ENCODE data around the gene FAM3A. TPM values are rescaled to one million over a fixed set of nuclear protein-coding genes. Genes with fewer than 3 reads are reported as not detected.

FAM3A gene
- total and polyA plus RNA-seq, 10 of the 15 experiments (the other 5 are each of a cell fraction or from before 2014, with no cell fraction given) = 0.29 to 21.1 (median 11.4) TPM

GRCh38 chrX:154472685-154473632, 43.1 kb downstream of the FAM3A start:
- no peaks in the 10 kb centered on the region; the same call in 2 of the 3 replicates for H3K9me3 ChIP-seq (replicated peaks; ENCODE audit: control insufficient read depth, insufficient read depth, low read length)
- TF ChIP-seq EZH2 (IDR thresholded peaks at IDR 0.05; ENCODE audit: borderline replicate concordance, control insufficient read depth, low read depth, low read length) (no peak), TCF3 (IDR thresholded peaks at IDR 0.05; ENCODE audit: borderline replicate concordance, insufficient read depth, low read depth, low read length) (no peak), NFYB (IDR thresholded peaks at IDR 0.05; ENCODE audit: insufficient read depth, low read depth, low read length) (no peak), IRF4 (IDR thresholded peaks at IDR 0.05; ENCODE audit: low read depth, low read length) (no peak), PRDM15 (CRISPR knock-in tag; IDR thresholded peaks at IDR 0.05) (no peak), KDM1A (IDR thresholded peaks at IDR 0.05; ENCODE audit: borderline replicate concordance) (no peak), STAT3 (IDR thresholded peaks at IDR 0.05; ENCODE audit: low read depth, low read length) (no peak)
- TF ChIP-seq, protein P1, sequence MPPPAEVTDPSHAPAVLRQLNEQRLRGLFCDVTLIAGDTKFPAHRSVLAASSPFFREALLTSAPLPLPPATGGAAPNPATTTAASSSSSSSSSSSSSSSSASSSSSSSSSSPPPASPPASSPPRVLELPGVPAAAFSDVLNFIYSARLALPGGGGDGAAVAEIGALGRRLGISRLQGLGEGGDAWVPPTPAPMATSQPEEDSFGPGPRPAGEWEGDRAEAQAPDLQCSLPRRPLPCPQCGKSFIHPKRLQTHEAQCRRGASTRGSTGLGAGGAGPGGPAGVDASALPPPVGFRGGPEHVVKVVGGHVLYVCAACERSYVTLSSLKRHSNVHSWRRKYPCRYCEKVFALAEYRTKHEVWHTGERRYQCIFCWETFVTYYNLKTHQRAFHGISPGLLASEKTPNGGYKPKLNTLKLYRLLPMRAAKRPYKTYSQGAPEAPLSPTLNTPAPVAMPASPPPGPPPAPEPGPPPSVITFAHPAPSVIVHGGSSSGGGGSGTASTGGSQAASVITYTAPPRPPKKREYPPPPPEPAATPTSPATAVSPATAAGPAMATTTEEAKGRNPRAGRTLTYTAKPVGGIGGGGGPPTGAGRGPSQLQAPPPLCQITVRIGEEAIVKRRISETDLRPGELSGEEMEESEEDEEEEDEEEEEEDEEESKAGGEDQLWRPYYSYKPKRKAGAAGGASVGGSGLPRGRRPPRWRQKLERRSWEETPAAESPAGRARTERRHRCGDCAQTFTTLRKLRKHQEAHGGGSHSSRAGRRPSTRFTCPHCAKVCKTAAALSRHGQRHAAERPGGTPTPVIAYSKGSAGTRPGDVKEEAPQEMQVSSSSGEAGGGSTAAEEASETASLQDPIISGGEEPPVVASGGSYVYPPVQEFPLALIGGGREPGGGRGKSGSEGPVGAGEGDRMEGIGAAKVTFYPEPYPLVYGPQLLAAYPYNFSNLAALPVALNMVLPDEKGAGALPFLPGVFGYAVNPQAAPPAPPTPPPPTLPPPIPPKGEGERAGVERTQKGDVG (CRISPR knock-in tag; IDR thresholded peaks at IDR 0.05) = no peak
- ChIA-PET CTCF (no interaction called here), POLR2A (no interaction called here), SMC1A (ENCODE audit: uncharacterized antibody, unreplicated experiment) (no interaction called here), RAD21 (ENCODE audit: unreplicated experiment) (interaction anchor here (0.6 kb wide), 1 partner anchor 503 kb away, joined by 3 read pairs; no protein-coding TSS in a partner anchor)
- no peak overlapping the region for H3K4me2 ChIP-seq (ENCODE audit: control insufficient read depth, insufficient read depth)
- no peak overlapping the region for H3K9ac ChIP-seq (ENCODE audit: control insufficient read depth, insufficient read depth, low read length)
- no peaks in the 10 kb centered on the region for H4K20me1 ChIP-seq (ENCODE audit: control insufficient read depth, insufficient read depth)
- no peak overlapping the region for H2AFZ ChIP-seq (ENCODE audit: control insufficient read depth, low read depth, low read length)
- intact Hi-C loops (cut with micrococcal nuclease; ENCODE audit: unreplicated experiment) (no loop called here), in situ Hi-C loops (cut with MboI) (no loop called here)
- 65% methylated on average over 28 of the region's 28 CpGs for WGBS (ENCODE audit: insufficient coverage, insufficient replicate concordance, low lambda C conversion rate, missing lambda C conversion rate)
- DNase-seq (ENCODE audit: low read depth, low spot score) (no peak), ATAC-seq (no peak; the same call in 2 of the 3 replicates), FAIRE-seq (no peak)
- no peaks in the 10 kb centered on the region; a peak in 1 of 4 replicates for H3K36me3 ChIP-seq (ENCODE audit: control insufficient read depth in 2 of 2, insufficient read depth in 2 of 2, low read length in 1 of 2)
- H3K27ac ChIP-seq (ENCODE audit: control insufficient read depth, insufficient read depth) = no peak overlapping the region
- H3K27me3 ChIP-seq (replicated peaks in 1 of 2; ENCODE audit: control insufficient read depth in 2 of 2, insufficient read depth in 2 of 2, low read length in 1 of 2) = no peaks in the 10 kb centered on the region
- BruUV-seq (replicated peaks) = no TSS peak
- H3K79me2 ChIP-seq (ENCODE audit: control insufficient read depth, insufficient read depth, low read length) = no peaks in the 10 kb centered on the region
- H3K4me1 ChIP-seq (ENCODE audit: control insufficient read depth, insufficient read depth, low read length) = no peaks in the 10 kb centered on the region
- no peak overlapping the region for H3K4me3 ChIP-seq
